Left lung (tissue), 10 donors: ENCODE measurements around the gene CFAP52. TPM values are rescaled to one million over a fixed set of nuclear protein-coding genes. Genes with fewer than 3 reads are reported as not detected.
"Not testable (repeated sequence)": the region's sequence is repeated elsewhere in the genome, so short reads cannot be mapped to it uniquely, and the experiment has no call there.

Experiments
- ATAC-seq: fragments of 200-7000 bp; cut with Tn5 transposase; one replicate; pipeline ENCODE4 v1.9.1; 2020; ENCODE audit warnings: moderate library complexity
- DNase-seq, 4 donors: peaks; one replicate each; pipeline ENCODE4 v3.0.0-alpha.2; 2013 to 2020
- H3K27ac ChIP-seq, 2 donors: fragments of 200-600 bp; sonication (generic) in 1 of 2; one replicate each; pipeline versions ENCODE4 v1.5.0 to v1.8.0; 2020 to 2021
- H3K27me3 ChIP-seq, 2 donors: fragments of 200-600 bp; sonication (generic) in 1 of 2; one replicate each; pipeline versions ENCODE4 v1.5.0 to v1.8.0; 2020 to 2021
- H3K36me3 ChIP-seq, 2 donors: fragments of 200-600 bp; sonication (generic) in 1 of 2; one replicate each; pipeline versions ENCODE4 v1.5.0 to v1.8.0; 2020 to 2021
- H3K4me1 ChIP-seq, 2 donors: fragments of 200-600 bp; one replicate each; pipeline ENCODE4 v1.8.0; 2021
- H3K4me3 ChIP-seq, 2 donors: fragments of 200-600 bp; sonication (generic) in 1 of 2; one replicate each; pipeline versions ENCODE4 v1.5.0 to v1.8.0; 2020 to 2021; ENCODE audit warnings: mild to moderate bottlenecking in 1 of 2
- H3K9me3 ChIP-seq, 2 donors: fragments of 200-600 bp; sonication (generic) in 1 of 2; one replicate each; pipeline versions ENCODE4 v1.5.0 to v1.8.0; 2020 to 2021
- intact Hi-C, 2 donors: fragments of 100-400 bp; cut with DNase I; formaldehyde crosslinking; loops; one replicate each; pipeline versions ENCODE4 v1.11.2 to v1.14.2; 2022
- polyA plus RNA-seq, 6 donors: library from polyadenylated mRNA; unstranded; fragments of 120-200 nt; gene quantifications; one replicate each; pipeline ENCODE4 v1.2.1, GENCODE V29; 2013; ENCODE audit not compliant: insufficient read length in 6 of 6
- total RNA-seq, 2 donors: library from RNA; stranded (reverse); fragmentation: NEBNext Ultra II Directional; extraction: Animal tissue kit (Norgen Biotek cat#: 25700); gene quantifications; one replicate each; pipeline ENCODE4 v1.2.1, GENCODE V29; 2021
- TF ChIP-seq, protein P1 (sequence below), 2 donors: fragments of 200-600 bp; sonication (generic) in 1 of 2; IDR thresholded peaks; one replicate each; pipeline versions ENCODE4 v1.5.0 to v1.8.0; 2021; ENCODE audit warnings: antibody characterized with exemption in 2 of 2
- donor health status: DM: no; HTN: yes; CAD: no.
- donor health status: DM: no; HTN: no; CAD: no.

CFAP52 gene
- total and polyA plus RNA-seq, 8 donors, result 1.6 to 10.8 (median 5.3) TPM; not detected in 1

DNA sequence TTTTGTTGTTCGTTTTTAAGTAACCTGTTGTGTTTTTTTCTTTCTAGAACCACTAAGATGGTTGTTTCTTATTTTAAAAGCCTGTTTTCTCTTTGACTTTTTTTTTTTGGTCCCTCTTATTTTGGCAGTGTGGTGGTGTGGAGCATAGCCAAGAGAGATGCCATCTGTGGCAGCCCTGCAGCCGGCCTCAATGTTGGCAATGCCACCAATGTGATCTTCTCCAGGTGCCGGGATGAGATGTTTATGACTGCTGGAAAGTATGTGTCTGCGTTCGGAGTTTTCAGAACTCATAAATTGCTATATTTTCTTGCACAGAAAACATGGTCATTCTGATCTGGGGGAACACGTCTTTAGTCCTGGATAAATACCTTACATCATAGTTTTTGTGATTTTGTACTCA is 17.6 kb downstream of the CFAP52 start:
- H3K27me3 ChIP-seq, result no peaks in the 10 kb centered on the region
- ATAC-seq (no peak), DNase-seq (no peak)
- TF ChIP-seq, protein P1, sequence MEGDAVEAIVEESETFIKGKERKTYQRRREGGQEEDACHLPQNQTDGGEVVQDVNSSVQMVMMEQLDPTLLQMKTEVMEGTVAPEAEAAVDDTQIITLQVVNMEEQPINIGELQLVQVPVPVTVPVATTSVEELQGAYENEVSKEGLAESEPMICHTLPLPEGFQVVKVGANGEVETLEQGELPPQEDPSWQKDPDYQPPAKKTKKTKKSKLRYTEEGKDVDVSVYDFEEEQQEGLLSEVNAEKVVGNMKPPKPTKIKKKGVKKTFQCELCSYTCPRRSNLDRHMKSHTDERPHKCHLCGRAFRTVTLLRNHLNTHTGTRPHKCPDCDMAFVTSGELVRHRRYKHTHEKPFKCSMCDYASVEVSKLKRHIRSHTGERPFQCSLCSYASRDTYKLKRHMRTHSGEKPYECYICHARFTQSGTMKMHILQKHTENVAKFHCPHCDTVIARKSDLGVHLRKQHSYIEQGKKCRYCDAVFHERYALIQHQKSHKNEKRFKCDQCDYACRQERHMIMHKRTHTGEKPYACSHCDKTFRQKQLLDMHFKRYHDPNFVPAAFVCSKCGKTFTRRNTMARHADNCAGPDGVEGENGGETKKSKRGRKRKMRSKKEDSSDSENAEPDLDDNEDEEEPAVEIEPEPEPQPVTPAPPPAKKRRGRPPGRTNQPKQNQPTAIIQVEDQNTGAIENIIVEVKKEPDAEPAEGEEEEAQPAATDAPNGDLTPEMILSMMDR (IDR thresholded peaks at IDR 0.05), result no peak
- intact Hi-C loops, result no loop called here
- H3K4me3 ChIP-seq, result no peak overlapping the region
- no peaks in the 10 kb centered on the region for H3K9me3 ChIP-seq
- H3K27ac ChIP-seq, result no peak overlapping the region
- no peaks in the 10 kb centered on the region for H3K36me3 ChIP-seq
- H3K4me1 ChIP-seq, result no peaks in the 10 kb centered on the region

DNA sequence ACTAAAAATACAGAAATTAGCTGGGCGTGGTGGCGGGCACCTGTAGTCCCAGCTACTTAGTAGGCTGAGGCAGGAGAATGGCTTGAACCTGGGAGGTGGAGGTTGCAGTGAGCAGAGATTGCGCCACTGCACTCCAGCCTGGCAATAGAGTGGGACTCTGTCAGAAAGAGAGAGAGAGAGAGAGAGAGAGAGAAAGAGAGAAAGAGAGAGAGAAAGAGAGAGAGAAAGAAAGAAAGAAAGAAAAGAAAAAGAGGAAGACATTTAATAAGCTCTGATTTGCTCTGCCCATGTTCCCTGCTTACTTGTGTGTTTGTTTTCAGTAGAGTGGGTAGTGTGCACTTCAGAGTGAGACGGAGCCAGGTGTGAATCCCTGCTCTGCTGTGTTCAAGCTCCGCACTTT is 21.2 kb downstream of the CFAP52 start:
- DNase-seq, H3K4me3 ChIP-seq, H3K27ac ChIP-seq, H3K4me1 ChIP-seq, intact Hi-C loops, ATAC-seq, H3K27me3 ChIP-seq, H3K36me3 ChIP-seq, H3K9me3 ChIP-seq: not testable (repeated sequence)

DNA sequence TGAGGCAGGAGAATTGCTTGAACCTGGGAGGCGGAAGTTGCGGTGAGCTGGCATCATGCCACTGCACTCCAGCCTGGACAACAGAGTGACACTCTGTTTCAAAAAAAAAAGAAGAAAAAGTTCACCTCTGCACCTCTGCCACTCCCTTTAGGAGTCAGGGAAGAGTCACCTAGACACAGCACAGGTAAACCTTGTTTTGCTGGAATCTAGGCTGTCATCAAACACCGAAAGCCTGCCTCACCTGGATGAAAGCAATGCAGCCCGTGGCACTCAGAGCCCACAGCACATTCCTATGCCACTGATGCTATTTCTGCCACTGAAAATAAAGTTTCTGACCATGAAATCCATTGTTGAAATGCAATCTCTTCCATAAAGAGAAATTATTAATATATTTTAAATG is 22.2 kb downstream of the CFAP52 start:
- no peaks in the 10 kb centered on the region for H3K9me3 ChIP-seq
- no peaks in the 10 kb centered on the region for H3K4me1 ChIP-seq
- intact Hi-C loops, result no loop called here
- TF ChIP-seq, protein P1 (IDR thresholded peaks at IDR 0.05), result no peak
- no peaks in the 10 kb centered on the region for H3K36me3 ChIP-seq
- DNase-seq, result no peak
- H3K27me3 ChIP-seq, result no peaks in the 10 kb centered on the region
- no peak for ATAC-seq
- no peak overlapping the region for H3K4me3 ChIP-seq
- no peak overlapping the region for H3K27ac ChIP-seq

DNA sequence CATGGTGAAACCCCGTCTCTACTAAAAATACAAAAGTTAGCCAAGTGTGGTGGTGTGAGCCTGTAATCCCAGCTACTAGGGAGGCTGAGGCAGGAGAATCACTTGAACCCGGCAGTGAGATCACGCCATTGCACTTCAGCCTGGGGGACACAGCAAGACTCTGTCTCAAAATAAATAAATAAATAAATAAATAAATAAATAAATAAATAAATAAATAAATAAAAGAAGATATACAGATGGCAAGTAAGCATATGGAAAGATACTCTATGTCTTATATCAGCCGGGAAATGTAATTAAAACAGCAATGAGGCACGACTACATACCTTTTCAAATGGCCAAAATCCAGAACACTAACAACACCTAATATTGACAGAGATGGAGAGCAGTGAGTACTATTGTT is 28.1 kb downstream of the CFAP52 start:
- ATAC-seq, result not testable (repeated sequence)

DNA sequence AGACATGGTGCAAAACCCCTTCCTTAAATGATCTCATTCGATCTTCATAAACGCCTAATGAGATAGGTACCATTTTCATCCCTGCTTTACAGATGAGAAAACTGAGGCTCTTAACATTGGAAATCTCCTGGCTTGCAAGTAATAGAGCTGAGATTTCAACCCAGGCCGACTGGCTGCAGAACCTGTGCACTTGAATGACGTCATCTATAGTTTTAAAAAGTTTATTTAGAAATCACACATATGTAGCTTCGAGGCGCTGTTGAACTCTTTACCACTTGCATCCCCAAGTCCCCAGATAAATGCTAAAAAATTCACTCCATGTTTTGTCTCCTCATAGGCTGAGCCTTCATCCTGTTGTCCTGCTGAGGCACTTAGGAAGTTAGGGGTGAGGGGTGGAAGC is 30.0 kb downstream of the CFAP52 start:
- TF ChIP-seq, protein P1 (IDR thresholded peaks at IDR 0.05), result no peak
- intact Hi-C loops, result no loop called here
- no peak for DNase-seq
- no peaks in the 10 kb centered on the region for H3K27me3 ChIP-seq
- no peak overlapping the region for H3K4me3 ChIP-seq
- no peaks in the 10 kb centered on the region for H3K36me3 ChIP-seq
- ATAC-seq, result no peak
- H3K4me1 ChIP-seq, result no peaks in the 10 kb centered on the region
- no peak overlapping the region for H3K27ac ChIP-seq
- H3K9me3 ChIP-seq, result no peaks in the 10 kb centered on the region

More for the DNA sequence above, 28.1 kb downstream of the CFAP52 start:
- H3K27me3 ChIP-seq, H3K9me3 ChIP-seq, H3K27ac ChIP-seq, H3K4me3 ChIP-seq, H3K36me3 ChIP-seq, intact Hi-C loops, DNase-seq, H3K4me1 ChIP-seq: not testable (repeated sequence)

DNA sequence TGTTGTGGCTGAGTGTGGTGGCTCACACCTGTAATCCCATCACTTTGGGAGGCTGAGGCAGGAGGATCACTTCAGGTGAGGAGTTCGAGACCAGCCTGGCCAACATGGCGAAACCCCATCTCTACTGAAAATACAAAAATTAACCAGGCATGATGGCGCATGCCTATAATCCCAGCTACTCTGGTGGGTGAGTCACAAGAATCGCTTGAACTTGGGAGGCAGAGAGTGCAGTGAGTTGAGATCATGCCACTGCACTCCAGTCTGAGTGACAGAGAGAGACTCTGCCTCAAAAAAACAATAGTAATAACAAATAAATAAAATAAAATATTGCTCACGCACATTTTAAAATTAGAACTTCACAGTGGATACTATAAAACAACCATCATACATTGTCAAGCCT is 30.6 kb downstream of the CFAP52 start:
- H3K9me3 ChIP-seq, H3K27ac ChIP-seq, DNase-seq, intact Hi-C loops, ATAC-seq, H3K4me1 ChIP-seq, H3K27me3 ChIP-seq, H3K36me3 ChIP-seq, H3K4me3 ChIP-seq: not testable (repeated sequence)

DNA sequence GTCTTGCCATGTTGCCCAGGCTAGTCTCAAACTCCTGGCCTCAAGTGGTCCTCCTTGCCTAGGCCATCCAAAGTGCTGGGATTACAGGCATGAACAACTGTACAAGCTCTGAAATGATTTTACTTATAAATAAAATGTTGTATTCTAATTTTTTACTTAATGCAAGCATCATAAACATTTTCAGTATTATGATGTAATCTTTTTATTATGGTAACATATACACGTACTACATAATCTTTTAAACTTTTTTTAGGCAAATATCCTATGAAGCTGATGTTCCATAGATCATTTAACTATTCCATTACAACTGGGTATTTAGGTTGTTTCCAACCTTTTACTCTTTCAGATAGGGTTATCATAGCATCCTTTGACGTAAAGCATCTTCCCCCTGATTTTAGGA is 35.1 kb downstream of the CFAP52 start:
- no peaks in the 10 kb centered on the region for H3K4me1 ChIP-seq
- no peak for ATAC-seq
- H3K27me3 ChIP-seq, result no peaks in the 10 kb centered on the region
- no peak overlapping the region for H3K27ac ChIP-seq
- H3K4me3 ChIP-seq, result no peak overlapping the region
- DNase-seq, result no peak
- H3K36me3 ChIP-seq, result no peaks in the 10 kb centered on the region
- intact Hi-C loops, result no loop called here
- TF ChIP-seq, protein P1 (IDR thresholded peaks at IDR 0.05), result no peak
- no peaks in the 10 kb centered on the region for H3K9me3 ChIP-seq
